IPS-18c (cell line): ENCODE measurements around the gene PLK5.
"Not testable (repeated sequence)": the region's sequence is repeated elsewhere in the genome, so short reads cannot be mapped to it uniquely, and the experiment has no call there.

ENCODE experiments used
- H3K4me3 ChIP-seq: 2 replicates; pipeline ENCODE4 v1.7.0; 2013; ENCODE audit warnings: low read depth, mild to moderate bottlenecking, low read length, moderate library complexity; ENCODE audit not compliant: insufficient read depth
- H3K9me3 ChIP-seq: one replicate; pipeline ENCODE4 v1.6.1; 2013; ENCODE audit warnings: mild to moderate bottlenecking, low read length, moderate library complexity; ENCODE audit not compliant: control insufficient read depth, insufficient read depth

Gene PLK5

DNA sequence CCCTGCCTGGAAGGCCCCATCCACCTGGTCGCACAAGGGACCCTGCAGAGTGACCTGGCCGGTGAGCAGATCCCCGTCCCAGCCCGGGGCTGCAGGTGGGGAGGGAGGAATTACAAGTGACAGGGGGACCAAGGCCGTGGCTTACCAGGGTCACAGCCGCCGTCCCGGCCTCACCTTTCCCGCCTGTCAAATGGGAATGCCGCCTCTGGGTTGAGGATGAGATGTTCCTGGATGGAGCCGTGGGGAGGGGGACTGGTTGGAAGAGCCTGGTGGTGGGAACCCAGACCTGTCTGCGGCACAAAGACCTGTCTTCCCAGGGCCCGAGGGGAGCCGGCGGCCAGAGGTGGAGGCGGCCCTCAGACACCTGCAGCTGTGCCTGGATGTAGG lies 5.5 kb downstream of the PLK5 start:
- H3K4me3 ChIP-seq: no peak overlapping the region
- H3K9me3 ChIP-seq: no peaks in the 10 kb centered on the region

DNA sequence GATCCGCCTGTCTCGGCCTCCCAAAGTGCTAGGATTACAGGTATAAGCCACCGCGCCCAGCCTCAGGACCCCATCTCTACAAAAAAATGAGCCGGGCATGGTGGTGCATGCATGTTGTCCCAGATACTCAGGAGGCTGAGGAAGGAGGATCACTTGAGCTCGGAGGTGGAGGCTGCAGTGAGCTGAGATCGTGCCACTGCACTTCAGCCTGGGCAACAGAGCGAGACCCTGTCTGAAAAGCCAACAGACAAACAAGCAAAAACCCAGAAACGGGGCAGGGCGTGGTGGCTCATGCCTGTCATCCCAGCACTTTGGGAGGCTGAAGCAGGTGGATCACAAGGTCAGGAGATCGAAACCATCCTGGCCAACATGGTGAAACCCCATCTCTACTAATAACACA lies 7.0 kb downstream of the PLK5 start:
- not testable (repeated sequence) for H3K4me3 ChIP-seq, H3K9me3 ChIP-seq

DNA sequence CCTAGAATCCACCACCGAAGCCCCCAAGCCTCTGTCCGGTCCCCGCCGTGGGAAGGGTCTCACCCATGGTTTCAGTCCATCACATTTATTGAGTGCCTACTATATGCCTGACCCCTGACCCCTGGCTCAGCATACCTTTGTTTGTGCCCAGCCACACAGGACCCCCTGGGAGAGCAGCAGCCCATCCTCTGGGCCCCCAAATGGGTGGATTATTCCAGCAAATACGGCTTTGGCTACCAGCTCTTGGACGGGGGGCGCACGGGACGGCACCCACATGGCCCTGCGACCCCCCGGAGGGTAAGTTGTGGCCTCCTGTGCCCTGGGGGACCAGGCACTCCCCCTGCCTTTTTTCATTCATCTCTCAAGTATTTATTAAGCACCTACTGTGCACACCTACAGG lies 7.7 kb downstream of the PLK5 start:
- Histone ChIP-seq H3K4me3 (no peak overlapping the region), H3K9me3 (no peaks in the 10 kb centered on the region)

DNA sequence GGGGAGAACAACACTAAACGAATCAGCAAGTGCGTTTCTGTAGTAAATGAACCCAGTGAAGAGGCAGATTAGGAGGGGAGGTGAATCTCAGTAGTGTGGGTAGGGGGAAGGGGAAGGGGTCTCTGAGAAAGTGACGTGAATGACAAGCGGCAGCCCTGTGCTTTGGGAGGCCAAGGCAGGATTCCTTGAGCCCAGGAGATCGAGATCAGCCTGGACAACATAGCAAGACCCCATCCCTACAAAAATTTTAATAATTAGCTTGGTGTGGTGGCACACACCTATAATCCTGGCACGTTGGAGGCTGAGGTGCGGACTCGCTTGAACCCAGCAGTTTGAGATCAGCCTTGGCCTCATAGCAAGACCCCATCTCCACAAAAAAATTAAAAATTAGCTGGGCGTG lies 8.1 kb downstream of the PLK5 start:
- no peaks in the 10 kb centered on the region for H3K9me3 ChIP-seq
- H3K4me3 ChIP-seq: no peak overlapping the region

DNA sequence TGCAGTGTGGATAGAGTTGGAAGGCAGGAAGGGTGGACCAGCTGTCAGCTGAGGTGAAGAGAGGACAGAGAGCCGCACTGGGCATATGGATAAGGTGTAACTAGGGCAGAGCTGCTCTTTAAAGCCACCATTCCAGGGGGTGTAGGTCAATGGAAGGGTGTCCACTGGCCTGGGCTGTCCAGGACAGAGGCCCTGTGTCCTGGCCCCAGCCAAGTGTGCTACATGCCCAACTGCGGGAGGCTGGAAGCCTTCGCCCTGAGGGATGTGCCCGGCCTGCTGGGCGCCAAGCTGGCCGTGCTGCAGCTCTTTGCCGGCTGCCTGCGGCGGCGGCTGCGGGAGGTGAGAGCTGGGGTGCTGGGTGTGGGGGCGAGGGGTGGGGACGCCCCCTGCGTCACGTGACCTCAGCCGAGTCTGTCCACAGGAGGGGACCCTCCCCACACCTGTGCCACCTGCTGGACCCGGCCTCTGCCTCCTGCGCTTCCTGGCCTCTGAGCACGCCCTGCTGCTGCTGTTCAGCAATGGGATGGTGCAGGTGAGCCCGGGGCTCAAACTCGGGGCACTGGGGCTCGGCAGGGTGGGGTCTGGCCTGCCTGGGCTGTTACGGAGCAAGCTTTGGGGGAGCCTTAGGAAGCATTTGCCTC lies 9.8 kb downstream of the PLK5 start:
- Histone ChIP-seq H3K9me3 (no peaks in the 10 kb centered on the region), H3K4me3 (no peak overlapping the region)

DNA sequence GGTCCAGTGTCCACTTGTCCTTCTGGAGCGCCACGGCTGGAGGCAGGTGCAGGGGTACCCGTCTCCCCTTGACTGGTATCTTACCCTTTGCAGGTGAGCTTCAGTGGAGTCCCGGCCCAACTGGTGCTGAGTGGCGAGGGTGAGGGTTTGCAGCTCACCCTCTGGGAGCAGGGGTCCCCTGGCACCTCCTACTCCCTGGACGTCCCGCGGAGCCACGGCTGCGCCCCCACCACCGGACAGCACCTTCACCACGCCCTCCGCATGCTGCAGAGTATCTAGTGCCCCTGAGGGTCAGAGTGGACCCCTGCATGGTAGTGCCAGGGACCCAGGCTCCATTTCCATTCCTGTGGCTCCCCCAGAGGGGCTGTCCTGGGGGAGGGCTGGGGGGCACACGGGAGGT lies 11.1 kb downstream of the PLK5 start:
- H3K9me3 ChIP-seq: no peaks in the 10 kb centered on the region

DNA sequence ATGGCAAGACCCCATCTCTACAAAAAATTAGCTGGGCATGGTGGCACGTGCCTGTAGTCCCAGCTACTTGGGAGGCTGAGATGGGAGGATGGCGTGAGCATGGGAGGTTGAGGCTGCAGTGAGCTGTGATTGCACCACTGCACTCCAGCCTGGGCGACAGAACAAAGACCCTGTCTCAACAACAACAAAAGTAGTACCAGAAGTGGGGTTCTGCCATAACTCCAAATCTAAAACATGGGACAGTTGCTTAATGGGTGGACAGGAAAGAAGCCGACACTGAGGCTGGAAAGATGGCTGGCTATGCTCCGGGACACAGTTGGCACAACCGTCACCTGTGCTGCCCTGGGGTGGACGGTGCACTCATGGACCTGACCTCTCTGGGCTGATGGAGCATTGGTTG lies 11.8 kb downstream of the PLK5 start:
- not testable (repeated sequence) for H3K9me3 ChIP-seq, H3K4me3 ChIP-seq

More for the DNA sequence above, 11.1 kb downstream of the PLK5 start:
- no peak overlapping the region for H3K4me3 ChIP-seq

DNA sequence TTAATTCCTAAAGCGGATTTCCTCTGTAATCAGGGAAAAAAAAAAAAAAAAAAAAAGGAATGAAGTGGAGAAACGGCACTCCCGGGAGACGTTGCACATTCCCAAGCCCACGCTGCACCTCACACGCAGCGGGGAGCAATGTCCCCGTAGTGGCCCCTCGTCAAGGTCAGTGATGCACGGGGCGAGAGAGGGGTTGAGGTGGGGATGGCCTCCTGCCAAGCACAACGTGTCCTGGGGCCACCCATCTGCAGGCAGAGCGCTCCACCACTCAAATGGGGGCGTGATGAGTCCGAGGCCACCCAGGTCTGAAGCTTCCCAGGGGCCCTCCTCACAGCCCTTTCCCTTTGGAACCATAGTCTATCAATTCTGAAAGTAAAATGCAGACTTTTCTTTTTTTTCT lies 15.1 kb downstream of the PLK5 start:
- Histone ChIP-seq H3K4me3 (no peak overlapping the region), H3K9me3 (no peaks in the 10 kb centered on the region)

DNA sequence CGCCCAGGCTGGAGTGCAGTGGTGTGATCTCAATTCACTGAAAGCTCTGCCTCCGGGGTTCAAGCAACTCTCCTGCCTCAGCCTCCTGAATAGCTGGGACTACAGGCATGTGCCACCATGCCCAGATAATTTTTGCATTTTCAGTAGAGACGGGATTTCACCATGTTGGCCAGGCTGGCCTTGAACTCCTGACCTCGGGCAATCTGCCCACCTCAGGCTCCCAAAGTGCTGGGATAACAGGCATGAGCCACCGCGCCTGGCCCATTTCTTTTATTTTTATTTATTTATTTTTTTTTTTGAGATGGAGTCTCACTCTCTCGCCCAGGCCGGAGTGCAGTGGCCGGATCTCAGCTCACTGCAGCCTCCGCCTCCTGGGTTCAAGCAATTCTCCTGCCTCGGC lies 15.9 kb downstream of the PLK5 start:
- not testable (repeated sequence) for H3K4me3 ChIP-seq

DNA sequence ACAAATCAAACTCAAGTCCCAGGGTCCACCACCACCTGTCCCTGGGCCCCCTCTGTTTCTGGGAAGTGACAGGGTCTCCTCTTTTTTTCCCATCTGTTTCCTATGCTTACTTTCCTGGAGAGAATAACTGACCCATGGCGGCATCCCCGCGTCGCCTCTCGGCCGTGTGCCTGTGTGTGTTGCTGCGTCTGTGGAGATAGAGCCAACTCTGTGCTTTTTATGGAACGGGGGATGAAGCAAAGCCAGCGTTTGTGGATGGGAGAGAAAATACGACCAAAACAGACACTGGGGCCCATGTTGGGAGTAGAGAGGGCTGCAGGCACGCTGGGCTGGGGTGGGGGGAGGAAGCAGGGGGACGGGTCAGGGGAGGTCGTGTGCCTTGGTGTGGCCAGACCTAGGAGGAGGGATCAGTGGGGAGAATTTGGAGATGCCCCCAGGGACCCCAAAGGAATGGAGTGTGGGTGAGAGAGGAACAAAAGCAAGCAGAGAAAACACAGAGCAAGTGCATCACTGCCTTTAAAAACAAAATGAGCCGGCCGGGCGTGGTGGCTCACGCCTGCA lies 16.6 kb downstream of the PLK5 start:
- H3K4me3 ChIP-seq: no peak overlapping the region

More for the DNA sequence above, 15.9 kb downstream of the PLK5 start:
- H3K9me3 ChIP-seq: not testable (repeated sequence)

DNA sequence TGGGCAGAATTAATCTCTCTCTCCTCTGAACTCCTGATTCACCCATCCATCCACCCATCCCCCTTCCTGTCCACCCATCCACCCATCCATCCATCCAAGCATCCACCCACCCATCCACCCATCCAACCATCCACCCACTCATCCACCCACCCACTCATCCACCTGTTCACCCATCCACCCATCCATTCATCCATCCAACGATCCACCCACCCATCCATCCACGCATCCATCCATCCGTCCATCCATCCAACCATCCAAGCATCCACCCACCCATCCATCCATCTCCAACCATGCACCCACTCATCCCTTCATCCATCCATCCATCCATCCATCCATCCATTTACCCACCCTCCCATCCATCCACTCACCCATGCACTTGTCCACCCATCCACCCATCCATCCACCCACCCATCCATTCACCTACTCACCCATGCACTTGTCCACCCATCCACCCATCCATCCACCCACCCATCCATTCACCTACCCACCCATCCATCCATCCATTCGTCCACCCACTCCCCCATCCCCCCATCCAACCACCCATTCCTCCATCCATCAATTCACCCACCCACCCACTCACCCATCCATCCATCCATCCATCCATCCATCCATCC lies 25.6 kb downstream of the PLK5 start:
- H3K9me3 ChIP-seq: no peaks in the 10 kb centered on the region
- H3K4me3 ChIP-seq: no peak overlapping the region

More for the DNA sequence above, 16.6 kb downstream of the PLK5 start:
- no peaks in the 10 kb centered on the region for H3K9me3 ChIP-seq

DNA sequence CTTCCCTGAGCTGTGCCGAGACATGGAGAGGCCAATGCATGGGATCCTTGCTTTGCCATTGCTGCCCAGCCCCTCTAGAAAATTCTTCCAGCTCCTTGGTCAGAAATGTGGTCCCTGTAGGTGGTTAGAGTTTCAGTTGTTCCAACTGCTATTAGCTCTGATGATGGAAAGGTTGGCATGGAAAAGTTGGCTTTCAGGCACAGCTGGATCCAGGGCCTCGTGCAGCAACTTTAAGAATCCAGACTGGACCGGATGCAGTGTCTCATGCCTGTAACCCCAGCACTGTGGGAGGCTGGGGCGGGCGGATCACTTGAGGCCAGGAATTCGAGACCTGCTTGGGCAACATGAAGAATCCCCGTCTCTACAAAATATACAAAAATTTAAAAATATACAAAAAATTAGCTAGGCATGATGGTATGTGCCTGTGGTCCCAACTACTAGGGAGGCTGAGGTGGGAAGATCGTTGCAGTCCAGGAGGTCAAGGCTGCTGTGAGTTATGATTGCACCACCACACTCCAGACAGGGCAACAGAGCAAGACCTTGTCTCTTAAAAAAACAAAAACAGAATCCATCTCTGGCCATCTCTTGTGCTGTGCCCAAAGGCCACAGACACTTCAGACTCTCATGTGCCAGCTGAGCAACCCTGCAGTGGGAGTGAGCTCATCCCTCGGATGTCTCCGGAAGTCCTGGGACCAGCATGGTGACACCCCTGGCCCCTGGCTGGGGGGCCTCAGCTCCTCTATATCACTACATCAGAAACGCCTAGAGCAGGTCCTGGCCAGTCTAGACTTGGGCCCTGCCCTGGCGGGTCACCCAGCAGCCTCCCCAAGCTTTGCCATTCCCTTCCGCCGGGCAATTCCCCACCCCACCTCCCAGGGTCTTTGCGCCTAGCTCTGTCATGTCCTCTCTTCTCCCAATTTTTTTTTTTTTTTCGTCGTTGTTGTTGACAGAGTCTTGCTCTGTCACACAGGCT lies 27.5 kb downstream of the PLK5 start:
- Histone ChIP-seq H3K9me3 (no peaks in the 10 kb centered on the region), H3K4me3 (no peak overlapping the region)

DNA sequence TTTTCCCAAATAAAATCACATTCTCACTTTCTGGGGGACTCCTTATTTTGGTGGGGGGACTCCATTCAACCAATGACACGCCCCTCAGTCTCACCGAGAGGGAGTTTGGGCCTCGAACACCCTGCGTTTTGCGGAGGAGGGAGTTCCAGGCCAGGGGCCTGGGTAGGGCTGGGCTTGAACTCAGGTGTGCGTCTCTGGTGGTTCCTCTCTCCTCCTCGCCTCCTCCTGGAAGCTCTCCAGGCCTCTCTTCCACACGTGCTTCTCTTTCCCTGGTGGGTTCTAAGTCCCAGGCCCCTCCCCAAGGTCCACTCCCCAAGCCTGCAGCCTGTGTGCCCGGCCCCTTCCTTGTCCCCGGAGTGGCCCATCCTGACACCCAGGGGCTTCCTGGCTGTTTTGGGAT lies 29.5 kb downstream of the PLK5 start:
- Histone ChIP-seq H3K9me3 (peaks cover 3% of the 10 kb centered on the region), H3K4me3 (no peak overlapping the region)

DNA sequence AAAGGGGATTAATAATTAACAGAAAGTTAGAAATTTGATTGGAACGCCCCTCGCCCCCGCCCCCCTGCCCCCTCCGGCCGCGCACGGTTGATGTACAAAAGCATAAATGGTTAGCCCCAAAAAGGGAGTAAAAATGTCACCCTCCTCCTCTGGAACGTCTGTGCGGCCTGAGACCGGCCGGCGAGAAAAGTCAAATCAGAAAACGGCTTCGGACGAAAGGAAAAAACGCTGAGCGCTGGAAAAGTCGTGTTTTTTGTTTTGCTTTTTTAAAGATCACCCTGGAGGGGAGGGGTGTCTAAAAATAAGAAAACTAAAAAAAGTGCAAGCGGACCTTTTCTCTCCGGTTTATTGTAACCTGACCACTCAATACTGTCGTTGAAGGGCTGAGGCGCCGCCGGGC lies 31.1 kb downstream of the PLK5 start:
- Histone ChIP-seq H3K4me3 (no peak overlapping the region), H3K9me3 (peaks cover 3% of the 10 kb centered on the region)

DNA sequence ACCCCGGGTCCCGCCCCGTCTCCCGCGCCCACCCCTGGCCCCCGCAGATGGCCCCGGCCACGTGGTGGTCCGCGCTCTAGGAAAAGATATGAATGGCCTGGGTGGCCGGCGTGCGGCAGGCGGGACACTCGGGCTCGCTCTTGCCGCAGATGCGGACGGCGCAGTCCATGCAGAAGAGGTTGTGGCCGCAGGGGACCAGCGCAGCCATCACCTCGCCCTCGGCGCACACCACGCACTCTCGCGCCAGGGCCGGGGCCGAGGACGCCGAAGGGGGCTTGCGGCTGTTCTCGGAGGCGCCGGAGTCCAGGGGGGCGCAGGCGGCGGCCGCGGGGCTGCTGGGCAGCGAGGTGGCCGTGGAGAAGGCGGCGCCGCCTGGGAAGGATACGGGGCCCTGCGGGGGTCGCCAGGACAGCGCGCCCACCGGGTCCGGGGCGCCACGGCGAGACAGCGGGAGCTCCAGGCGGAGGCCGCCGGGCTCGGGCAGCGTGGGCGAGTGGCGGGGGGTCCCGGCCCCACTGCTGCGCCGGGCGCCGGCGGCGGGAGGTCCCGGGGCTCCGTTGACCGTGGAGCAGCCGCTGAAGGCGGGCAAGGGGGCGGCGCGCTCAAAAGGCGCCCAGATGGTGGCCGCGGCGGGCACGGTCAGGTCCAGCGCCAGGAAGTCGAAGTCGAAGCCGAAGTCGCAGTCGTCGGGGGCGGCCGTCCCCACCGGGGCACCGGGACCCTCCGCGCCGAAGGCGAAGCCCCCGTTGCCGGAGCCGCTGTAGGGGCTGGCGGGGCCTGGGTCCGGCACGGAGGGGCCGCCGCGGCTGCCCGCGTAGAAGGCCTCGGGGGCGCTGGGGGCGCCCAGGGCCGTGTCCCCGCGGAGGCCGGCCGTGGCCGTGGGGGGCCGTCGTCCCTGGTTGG lies 31.9 kb downstream of the PLK5 start:
- peaks cover 3% of the 10 kb centered on the region for H3K9me3 ChIP-seq
- H3K4me3 ChIP-seq: no peak overlapping the region

DNA sequence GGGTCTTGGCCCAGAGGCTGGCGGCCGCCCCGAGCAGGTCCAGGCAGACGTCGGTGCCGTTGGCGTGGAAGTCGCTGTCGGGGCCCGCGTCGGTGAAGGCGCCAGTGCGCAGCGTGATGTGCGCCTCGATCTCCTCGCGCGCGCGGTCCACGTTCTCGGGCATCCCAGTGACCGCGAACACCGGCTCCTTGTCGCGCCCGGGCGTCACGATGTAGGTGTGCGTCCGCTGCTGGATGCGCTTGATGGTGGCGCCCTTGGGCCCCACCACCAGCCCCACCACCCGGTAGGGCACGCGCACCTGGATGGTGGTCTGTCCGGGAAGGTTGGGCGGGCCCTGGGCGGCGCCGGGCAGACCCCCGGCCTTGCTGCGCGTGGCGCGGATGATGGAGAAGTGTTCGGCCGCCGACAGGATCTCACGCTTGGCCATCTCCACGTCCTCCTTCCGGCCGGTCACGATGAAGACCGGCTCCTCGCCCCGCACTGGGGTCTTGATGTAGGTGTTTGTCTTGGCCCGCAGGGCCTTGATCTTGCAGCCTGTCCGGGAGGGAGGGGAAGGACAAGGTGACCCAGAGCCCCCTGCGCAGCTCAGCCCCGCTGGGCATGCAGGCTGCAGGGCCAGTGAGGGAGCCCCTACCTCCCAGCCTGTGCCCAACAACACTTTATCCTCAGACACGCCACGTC lies 32.7 kb downstream of the PLK5 start:
- Histone ChIP-seq H3K4me3 (no peak overlapping the region), H3K9me3 (peaks cover 3% of the 10 kb centered on the region)
